HCT116 (cell line): ENCODE measurements around the gene NELL1.

Experiments
- EGR1 ChIP-seq: IDR thresholded peaks from 2 replicates; pipeline ENCODE4 v1.6.1; 2012; ENCODE audit warnings: low read depth
- POLR2AphosphoS5 ChIP-seq: IDR thresholded peaks from 2 replicates; pipeline ENCODE4 v1.6.1; 2011; ENCODE audit warnings: mild to moderate bottlenecking, low read depth, low read length, moderate library complexity
- TCF7L2 ChIP-seq: IDR thresholded peaks from 2 replicates; pipeline ENCODE4 v1.7.0; 2011; ENCODE audit warnings: borderline replicate concordance, inconsistent platforms; ENCODE audit not compliant: insufficient read depth, insufficient read length; ENCODE audit errors: extremely low read depth

DNA sequence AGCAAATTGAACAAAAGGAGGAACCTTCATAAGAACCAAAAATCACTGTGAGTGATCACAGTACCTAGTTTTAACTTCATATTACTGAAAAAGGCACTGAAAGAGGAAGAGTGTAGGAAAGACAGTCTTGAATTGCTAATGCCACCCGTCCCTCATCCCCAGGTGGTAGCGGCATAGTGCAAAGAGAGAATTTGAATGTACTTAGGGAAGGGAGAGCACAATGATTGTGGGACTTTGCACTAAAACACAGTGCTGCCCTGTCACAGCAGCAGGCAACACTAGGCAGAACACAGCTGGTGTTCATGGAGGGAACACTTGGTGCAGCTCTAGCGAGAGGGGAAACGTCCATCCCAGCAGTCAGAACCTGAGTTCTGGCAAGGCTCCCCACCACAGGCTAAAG, 807.2 kb downstream of the NELL1 start:
- TF ChIP-seq POLR2AphosphoS5 (no peak), EGR1 (no peak), TCF7L2 (no peak)
